HL-60/S4 (cell line): Measurements from ENCODE around the gene OR10H2.
"Not testable (repeated sequence)": the region's sequence is repeated elsewhere in the genome, so short reads cannot be mapped to it uniquely, and the experiment has no call there.

ENCODE experiments used
- in situ Hi-C: fragments of 300-500 bp; cut with MboI; formaldehyde crosslinking; loops from 2 replicates; pipeline ENCODE4 v1.14.3; 2022; ENCODE audit warnings: low sequenced_read_pairs

Gene OR10H2

DNA sequence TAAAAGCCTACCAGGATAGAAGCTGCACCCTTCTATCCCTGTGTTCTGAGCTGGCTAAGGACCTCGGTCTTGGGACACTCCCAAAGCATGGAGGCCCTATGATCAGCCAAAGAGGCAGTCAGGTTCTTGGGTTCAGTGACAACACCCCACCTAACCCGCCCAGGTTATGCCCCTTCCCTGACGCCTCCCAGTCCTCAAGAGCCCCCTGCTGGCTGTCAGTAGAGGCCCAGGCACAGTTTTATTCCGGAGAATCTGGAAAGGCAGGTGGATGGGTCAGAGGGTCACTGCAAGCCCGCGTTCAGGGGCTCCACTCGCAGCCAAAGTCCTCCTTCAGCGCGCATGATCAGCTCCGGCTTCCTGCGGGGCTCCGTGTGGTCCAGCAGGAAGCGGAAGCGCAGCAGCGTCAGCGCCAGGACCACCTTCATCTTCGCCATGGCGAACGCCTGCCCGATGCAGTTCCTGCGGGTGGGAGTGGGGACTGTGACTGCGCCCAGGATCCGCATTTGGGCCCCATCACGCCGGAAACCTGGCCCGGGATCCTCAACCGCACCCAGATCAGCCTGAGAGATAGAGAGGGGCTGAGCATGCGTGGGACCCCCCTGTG is 32.2 kb downstream of the OR10H2 start:
- in situ Hi-C loops: no loop called here

DNA sequence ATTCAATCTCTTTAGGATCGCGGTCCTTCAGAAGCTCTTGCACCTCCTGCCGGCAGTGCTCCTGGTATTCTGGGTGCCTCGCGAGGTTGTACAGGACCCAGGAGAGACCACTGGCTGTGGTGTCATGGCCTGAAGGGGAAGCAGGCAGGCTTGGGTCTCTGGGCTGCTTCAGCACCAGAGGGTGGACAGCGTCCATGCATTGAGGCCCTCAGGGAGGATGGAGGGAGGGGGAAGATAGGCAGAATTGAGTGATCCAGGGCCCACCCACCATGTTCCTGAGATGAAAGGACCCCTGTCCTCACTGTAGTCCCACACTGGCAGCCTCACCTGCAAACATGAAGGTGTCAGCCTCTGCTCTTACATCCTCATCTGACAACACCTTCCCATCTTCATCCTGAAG is 41.8 kb downstream of the OR10H2 start:
- in situ Hi-C loops: no loop called here

DNA sequence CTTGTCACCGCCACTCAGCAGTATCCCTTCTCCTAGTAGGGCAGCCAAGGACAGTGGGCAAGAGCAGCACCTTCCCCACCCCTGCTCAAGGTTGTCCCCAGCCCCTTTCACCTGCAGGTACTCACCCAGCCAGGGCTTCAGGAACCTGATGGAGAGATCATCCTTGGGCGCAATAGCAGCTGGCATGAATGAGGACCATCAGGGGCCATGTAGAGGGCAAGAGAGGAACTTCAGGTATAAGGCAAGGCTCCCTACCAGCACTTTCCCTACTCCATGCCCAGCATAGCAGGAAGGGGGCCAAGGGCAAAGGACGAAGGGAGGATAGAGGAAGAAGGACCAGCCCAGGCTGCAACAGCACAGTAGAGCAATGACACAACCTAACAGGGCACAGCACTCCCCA is 46.3 kb downstream of the OR10H2 start:
- in situ Hi-C loops: not testable (repeated sequence)

DNA sequence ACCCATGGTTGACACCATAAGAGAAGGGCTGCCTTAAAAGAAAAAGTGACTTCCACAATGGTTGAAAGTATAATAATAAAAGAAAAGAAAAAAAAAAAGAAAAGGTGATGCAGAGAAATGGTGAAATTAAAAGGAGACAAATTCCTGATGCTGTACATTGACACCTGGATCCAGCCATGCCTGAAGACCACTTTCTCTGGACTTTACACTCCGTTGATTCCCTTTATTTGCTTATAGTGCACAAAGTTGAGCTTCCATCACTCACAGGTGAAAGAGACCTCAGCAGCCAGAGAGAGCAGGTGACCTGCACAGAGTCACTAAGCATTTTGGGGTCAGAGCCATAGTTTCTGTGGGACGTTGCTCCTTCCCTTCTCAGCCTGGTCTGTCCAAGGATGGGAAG is 47.4 kb downstream of the OR10H2 start:
- in situ Hi-C loops: no loop called here

DNA sequence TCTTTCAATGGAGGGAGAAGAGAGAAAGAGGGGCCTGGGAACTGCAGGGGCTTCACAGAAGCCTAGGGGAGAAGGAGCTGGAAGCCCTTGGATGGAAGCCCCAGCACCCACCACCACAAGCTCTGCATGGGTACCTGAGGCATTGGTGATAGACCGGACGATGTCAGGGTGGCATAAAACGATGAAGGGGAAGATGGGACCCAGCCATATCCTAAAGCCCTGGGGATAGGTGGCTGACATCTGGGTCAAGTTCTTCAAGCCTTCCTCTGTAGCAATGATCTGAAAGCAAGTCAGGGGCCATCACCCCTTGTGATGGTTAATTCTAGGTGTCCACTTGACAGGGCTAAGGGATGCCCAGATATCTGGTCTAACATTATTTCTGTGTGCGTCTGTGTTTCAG is 48.4 kb downstream of the OR10H2 start:
- in situ Hi-C loops: no loop called here

DNA sequence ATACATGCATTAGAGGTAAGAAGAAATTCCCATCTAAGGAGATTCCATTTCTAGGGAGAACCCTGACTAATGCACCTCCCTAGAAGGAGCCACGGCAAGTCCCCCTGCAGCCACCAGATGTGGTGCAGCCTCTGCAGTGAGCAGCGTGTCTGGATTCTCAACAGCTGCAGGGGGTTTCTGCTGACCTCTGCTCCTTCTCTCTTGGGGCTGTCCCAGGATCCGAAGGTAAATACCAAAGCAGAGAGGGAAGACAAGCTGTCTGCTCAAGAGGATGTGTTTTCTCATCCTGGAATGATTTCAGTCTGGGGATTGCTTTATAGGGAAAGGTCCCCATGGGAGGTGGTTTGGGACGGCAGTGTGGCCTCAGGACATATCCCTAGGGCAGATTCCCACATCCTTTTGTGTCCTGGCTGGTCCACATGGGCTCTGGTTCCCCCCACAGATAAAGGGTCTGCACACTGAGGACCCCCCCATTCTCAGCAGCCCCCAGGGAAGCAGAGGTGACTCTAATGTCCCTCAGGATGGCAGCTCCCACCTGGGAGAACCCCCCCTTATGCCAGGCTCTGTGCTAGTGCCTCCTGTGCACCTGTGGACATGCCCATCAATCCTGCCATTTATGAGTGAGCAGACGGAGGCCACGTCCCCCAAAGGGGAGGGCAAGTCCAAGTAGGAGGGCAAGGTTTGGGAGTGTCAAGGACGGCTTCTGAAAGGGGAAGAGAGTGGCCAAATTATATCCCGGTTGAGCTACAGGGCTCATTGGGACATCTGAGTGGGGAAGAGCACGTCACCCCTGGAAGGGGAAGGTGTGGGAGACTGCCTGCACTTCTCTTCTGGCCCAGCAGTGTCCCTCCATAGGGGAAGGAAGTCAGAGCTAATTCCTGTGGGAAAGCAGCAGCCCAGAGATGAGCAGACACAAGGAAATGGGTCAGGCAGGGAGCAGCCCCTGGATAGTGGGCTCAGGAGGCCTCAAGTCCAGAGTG is 49.5 kb downstream of the OR10H2 start:
- in situ Hi-C loops: no loop called here
